HG03575 (cell line): ENCODE results near the gene ESR1.
"Not testable (repeated sequence)": the region's sequence is repeated elsewhere in the genome, so short reads cannot be mapped to it uniquely, and the experiment has no call there.

Experiments used
- ATAC-seq: cut with Tn5 transposase; IDR thresholded peaks from one replicate; pipeline ENCODE4 v1.9.1; 2021; ENCODE audit not compliant: unreplicated experiment, insufficient number of reproducible peaks, low FRiP score; ENCODE audit errors: extremely low read depth

Gene ESR1

GRCh38 chr6:151948002-151948743 is 140.7 kb downstream of the ESR1 start:
- no peak for ATAC-seq

GRCh38 chr6:151958332-151958731 is 150.8 kb downstream of the ESR1 start:
- no peak for ATAC-seq

- no peak for ATAC-seq
Measured at GRCh38 chr6:151959086-151959485, 151.6 kb downstream of the ESR1 start.

GRCh38 chr6:151961809-151962208 is 154.3 kb downstream of the ESR1 start:
- no peak for ATAC-seq

GRCh38 chr6:151962246-151962846 is 154.9 kb downstream of the ESR1 start:
- ATAC-seq, result no peak

- no peak for ATAC-seq
Measured at GRCh38 chr6:151963001-151963400, 155.5 kb downstream of the ESR1 start.

- not testable (repeated sequence) for ATAC-seq
Measured at GRCh38 chr6:151964412-151964811, 156.9 kb downstream of the ESR1 start.

- no peak for ATAC-seq
Measured at GRCh38 chr6:151974061-151974617, 166.7 kb downstream of the ESR1 start.

- no peak for ATAC-seq
Measured at GRCh38 chr6:151975795-151976194, 168.3 kb downstream of the ESR1 start.

GRCh38 chr6:151988199-151988598 is 180.7 kb downstream of the ESR1 start:
- not testable (repeated sequence) for ATAC-seq

- no peak for ATAC-seq
Measured at GRCh38 chr6:151992091-151992490, 184.6 kb downstream of the ESR1 start.

- ATAC-seq, result no peak
Measured at GRCh38 chr6:151993364-151993763, 185.9 kb downstream of the ESR1 start.

- ATAC-seq, result no peak
Measured at GRCh38 chr6:151998784-151999183, 191.3 kb downstream of the ESR1 start.

GRCh38 chr6:151999194-151999593 is 191.7 kb downstream of the ESR1 start:
- ATAC-seq, result no peak

GRCh38 chr6:152001408-152001807 is 193.9 kb downstream of the ESR1 start:
- no peak for ATAC-seq

GRCh38 chr6:152002306-152002705 is 194.8 kb downstream of the ESR1 start:
- ATAC-seq, result no peak

- no peak for ATAC-seq
Measured at GRCh38 chr6:152004036-152004566, 196.6 kb downstream of the ESR1 start.

- ATAC-seq, result no peak
Measured at GRCh38 chr6:152004896-152005295, 197.4 kb downstream of the ESR1 start.

GRCh38 chr6:152008779-152009178 is 201.3 kb downstream of the ESR1 start:
- no peak for ATAC-seq

GRCh38 chr6:152012227-152012626 is 204.7 kb downstream of the ESR1 start:
- ATAC-seq, result no peak
